H9 (cell line): ENCODE measurements around the gene COMP. TPM values are rescaled to one million over a fixed set of nuclear protein-coding genes. Genes with fewer than 3 reads are reported as not detected.

Experiments used
- DNase-seq: peaks from one replicate; pipeline ENCODE4 v3.0.0-alpha.2; 2017
- H2AFZ ChIP-seq: one replicate; pipeline ENCODE4 v1.6.1; 2013; ENCODE audit warnings: mild to moderate bottlenecking, low read length, control low read depth, moderate library complexity
- H2AK5ac ChIP-seq: 2 replicates; pipeline ENCODE4 v1.6.1; 2013; ENCODE audit warnings: low read length, control low read depth, mixed read lengths; ENCODE audit not compliant: insufficient read length
- H2BK120ac ChIP-seq: one replicate; pipeline ENCODE4 v1.6.1; 2013; ENCODE audit warnings: low read depth, mild to moderate bottlenecking, low read length, control low read depth, inconsistent platforms; ENCODE audit not compliant: poor library complexity, severe bottlenecking
- H2BK12ac ChIP-seq: 2 replicates; pipeline ENCODE4 v1.6.1; 2013; ENCODE audit warnings: low read length, control low read depth, mixed read lengths, low read depth; ENCODE audit not compliant: insufficient read length
- H2BK15ac ChIP-seq: 2 replicates; pipeline ENCODE4 v1.6.1; 2013; ENCODE audit warnings: low read depth, low read length, control low read depth
- H2BK20ac ChIP-seq: one replicate; pipeline ENCODE4 v1.6.1; 2013; ENCODE audit warnings: low read depth, mild to moderate bottlenecking, low read length, control low read depth, inconsistent platforms; ENCODE audit not compliant: poor library complexity, severe bottlenecking
- H2BK5ac ChIP-seq: 2 replicates; pipeline ENCODE4 v1.6.1; 2013; ENCODE audit warnings: low read length, control low read depth, mixed read lengths; ENCODE audit not compliant: insufficient read length
- H3K14ac ChIP-seq: 2 replicates; pipeline ENCODE4 v1.6.1; 2013; ENCODE audit warnings: low read length, control low read depth; ENCODE audit not compliant: insufficient read depth
- H3K18ac ChIP-seq: 2 replicates; pipeline ENCODE4 v1.6.1; 2013; ENCODE audit warnings: low read depth, mild to moderate bottlenecking, mixed read lengths, low read length, control low read depth; ENCODE audit not compliant: insufficient read length
- H3K23ac ChIP-seq: 2 replicates; pipeline ENCODE4 v1.6.1; 2013; ENCODE audit warnings: low read length, control low read depth, mixed read lengths, low read depth; ENCODE audit not compliant: insufficient read length
- H3K23me2 ChIP-seq: 2 replicates; pipeline ENCODE4 v1.6.1; 2013; ENCODE audit warnings: low read depth, mild to moderate bottlenecking, mixed read lengths, low read length, control low read depth; ENCODE audit not compliant: insufficient read length, poor library complexity, severe bottlenecking
- H3K27ac ChIP-seq: 2 replicates; pipeline ENCODE4 v1.5.1; 2013; ENCODE audit warnings: low read length, control low read depth, mixed read lengths, low read depth; ENCODE audit not compliant: insufficient read length
- H3K27me3 ChIP-seq: 2 replicates; pipeline ENCODE4 v1.6.1; 2013; ENCODE audit warnings: low read length, control low read depth, inconsistent platforms; ENCODE audit not compliant: insufficient read depth
- H3K4ac ChIP-seq: 2 replicates; pipeline ENCODE4 v1.6.1; 2013; ENCODE audit warnings: low read depth, mild to moderate bottlenecking, control low read depth, inconsistent platforms, low read length, moderate library complexity
- H3K4me1 ChIP-seq: 2 replicates; pipeline ENCODE4 v1.6.1; 2013; ENCODE audit warnings: low read length, control low read depth, inconsistent platforms; ENCODE audit not compliant: insufficient read depth
- H3K4me2 ChIP-seq: 2 replicates; pipeline ENCODE4 v1.6.1; 2013; ENCODE audit warnings: low read length, control low read depth, mixed read lengths; ENCODE audit not compliant: insufficient read length, insufficient read depth
- H3K56ac ChIP-seq: 2 replicates; pipeline ENCODE4 v1.6.1; 2013; ENCODE audit warnings: low read depth, mild to moderate bottlenecking, mixed read lengths, low read length, control low read depth; ENCODE audit not compliant: insufficient read length
- H3K79me1 ChIP-seq: 2 replicates; pipeline ENCODE4 v1.6.1; 2013; ENCODE audit warnings: low read depth, mild to moderate bottlenecking, moderate library complexity, low read length, control low read depth, inconsistent platforms; ENCODE audit not compliant: insufficient read depth, poor library complexity, severe bottlenecking
- H3K79me2 ChIP-seq: 2 replicates; pipeline ENCODE4 v1.6.1; 2013; ENCODE audit warnings: low read length, control low read depth, inconsistent platforms; ENCODE audit not compliant: insufficient read depth
- H3K9ac ChIP-seq: 2 replicates; pipeline ENCODE4 v1.6.1; 2013; ENCODE audit warnings: low read length, control low read depth, mixed read lengths; ENCODE audit not compliant: insufficient read length; ENCODE audit errors: extremely low read depth
- H3K9me3 ChIP-seq: one replicate; pipeline ENCODE4 v1.6.1; 2013; ENCODE audit warnings: low read depth, low read length, inconsistent platforms; ENCODE audit not compliant: control insufficient read depth
- H3T11ph ChIP-seq: one replicate; pipeline ENCODE4 v1.6.1; 2013; ENCODE audit warnings: mild to moderate bottlenecking, low read length, control low read depth, inconsistent platforms
- H4K20me1 ChIP-seq: one replicate; pipeline ENCODE4 v1.6.1; 2013; ENCODE audit not compliant: control insufficient read depth, insufficient read length, insufficient read depth
- H4K5ac ChIP-seq: 2 replicates; pipeline ENCODE4 v1.6.1; 2013; ENCODE audit warnings: low read depth, mild to moderate bottlenecking, mixed read lengths, low read length, control low read depth; ENCODE audit not compliant: insufficient read length
- H4K8ac ChIP-seq: replicated peaks from 2 replicates; pipeline ENCODE4 v1.6.1; 2013; ENCODE audit warnings: low read length, control low read depth, mixed read lengths, low read depth; ENCODE audit not compliant: insufficient read length
- H4K91ac ChIP-seq: 2 replicates; pipeline ENCODE4 v1.6.1; 2013; ENCODE audit warnings: low read depth, mild to moderate bottlenecking, moderate library complexity, mixed read lengths, low read length, control low read depth; ENCODE audit not compliant: insufficient read length
- H3K27ac Mint-ChIP-seq, 3 experiments: 2 replicates in 2 of 3; 3 replicates in 1 of 3; pipeline ENCODE4 v1.8.0; 2020 to 2021; ENCODE audit warnings: mixed read lengths in 3 of 3, mild to moderate bottlenecking in 1 of 3, moderate library complexity in 1 of 3
- H3K27me3 Mint-ChIP-seq: 2 replicates; pipeline ENCODE4 v1.8.0; 2021; ENCODE audit warnings: low read depth, mild to moderate bottlenecking, moderate library complexity, mixed read lengths
- H3K36me3 Mint-ChIP-seq, 3 experiments: 2 replicates in 2 of 3; 3 replicates in 1 of 3; pipeline ENCODE4 v1.8.0; 2020 to 2021; ENCODE audit warnings: low read depth in 3 of 3, mixed read lengths in 3 of 3; ENCODE audit not compliant: insufficient read depth in 1 of 3
- H3K4me1 Mint-ChIP-seq, 2 experiments: 2 replicates each; pipeline ENCODE4 v1.8.0; 2020; ENCODE audit warnings: mixed read lengths in 2 of 2
- H3K4me3 Mint-ChIP-seq, 2 experiments: 2 replicates in 1 of 2; 3 replicates in 1 of 2; pipeline ENCODE4 v1.8.0; 2020 to 2021; ENCODE audit warnings: mild to moderate bottlenecking in 2 of 2, mixed read lengths in 2 of 2, moderate library complexity in 1 of 2
- H3K9me3 Mint-ChIP-seq, 2 experiments: 2 replicates in 1 of 2; 3 replicates in 1 of 2; pipeline ENCODE4 v1.8.0; 2020; ENCODE audit warnings: mild to moderate bottlenecking in 2 of 2, mixed read lengths in 2 of 2, moderate library complexity in 1 of 2
- CTCF ChIP-seq: fragments of 200-600 bp; sonication (generic); conservative IDR thresholded peaks from 3 replicates; pipeline ENCODE4 v1.8.0; 2021; ENCODE audit warnings: antibody characterized with exemption, mild to moderate bottlenecking
- WGBS: extraction: QIAGEN DNeasy Blood & Tissue Kit; methylation state at CpG from one replicate; pipeline ENCODE4 v1.1.7; 2013; ENCODE audit warnings: missing lambda C conversion rate, low lambda C conversion rate, mixed read lengths; ENCODE audit not compliant: insufficient read length; ENCODE audit errors: extremely low coverage; 5-methylcytosine and 5-hydroxymethylcytosine counted together
- total RNA-seq: library from RNA; stranded (reverse); gene quantifications from 2 replicates; pipeline ENCODE4 v1.2.1, GENCODE V29; 2021

The COMP gene
- total RNA-seq, 1 experiment from 2014 or later: 0.15 TPM

- Histone ChIP-seq H3K14ac (no peak overlapping the region), H2BK12ac (no peak overlapping the region), H3K23ac (no peak overlapping the region), H3K79me2 (peaks cover 39% of the 10 kb centered on the region; the same call in 1 of the 2 replicates), H4K5ac (no peak overlapping the region), H2AK5ac (no peak overlapping the region), H3K4ac (no peak overlapping the region), H2BK15ac (no peak overlapping the region), H3K9ac (no peak overlapping the region), H2BK20ac (no peak overlapping the region), H3K18ac (no peak overlapping the region), H4K8ac (no peak overlapping the region), H3K23me2 (no peaks in the 10 kb centered on the region), H2BK120ac (no peak overlapping the region), H2AFZ (no peak overlapping the region), H3K9me3 (no peaks in the 10 kb centered on the region), H3K56ac (no peak overlapping the region), H3K4me1 (no peaks in the 10 kb centered on the region; the same call in 1 of the 2 replicates), H3K79me1 (no peaks in the 10 kb centered on the region), H4K91ac (no peak overlapping the region), H3K4me2 (no peak overlapping the region), H3K27ac (no peak overlapping the region), H2BK5ac (no peak overlapping the region), H3K27me3 (no peaks in the 10 kb centered on the region), H4K20me1 (peaks cover 2% of the 10 kb centered on the region), H3T11ph (no peak overlapping the region)
- Mint-ChIP-seq H3K9me3 (no peaks in the 10 kb centered on the region), H3K4me3 (no peak overlapping the region; a peak in 1 of 5 replicates), H3K4me1 (peaks cover 39 to 43% of the 10 kb centered on the region in 2 experiments), H3K27ac (peak overlapping the region in 2 of 3 experiments; percentile 62 to 86; a peak in 3 of 7 replicates), H3K27me3 (no peaks in the 10 kb centered on the region), H3K36me3 (peaks cover 12 to 30% (median 19%) of the 10 kb centered on the region in 3 experiments)
- no CpG with 5 or more reads among the region's 26 CpGs for WGBS
- no peak for TF ChIP-seq CTCF
- DNase-seq: no peak
Measured at GRCh38 chr19:18840288-18841267, 49.5 kb upstream of the COMP start.
